ENCODE data around the gene OPA1. TPM values are rescaled to one million over a fixed set of nuclear protein-coding genes. Genes with fewer than 3 reads are reported as not detected.

Gene OPA1
- total and polyA plus RNA-seq, 2 of the 4 experiments (the other 2 are of a cell fraction), result 17.8 to 73.7 TPM

DNA sequence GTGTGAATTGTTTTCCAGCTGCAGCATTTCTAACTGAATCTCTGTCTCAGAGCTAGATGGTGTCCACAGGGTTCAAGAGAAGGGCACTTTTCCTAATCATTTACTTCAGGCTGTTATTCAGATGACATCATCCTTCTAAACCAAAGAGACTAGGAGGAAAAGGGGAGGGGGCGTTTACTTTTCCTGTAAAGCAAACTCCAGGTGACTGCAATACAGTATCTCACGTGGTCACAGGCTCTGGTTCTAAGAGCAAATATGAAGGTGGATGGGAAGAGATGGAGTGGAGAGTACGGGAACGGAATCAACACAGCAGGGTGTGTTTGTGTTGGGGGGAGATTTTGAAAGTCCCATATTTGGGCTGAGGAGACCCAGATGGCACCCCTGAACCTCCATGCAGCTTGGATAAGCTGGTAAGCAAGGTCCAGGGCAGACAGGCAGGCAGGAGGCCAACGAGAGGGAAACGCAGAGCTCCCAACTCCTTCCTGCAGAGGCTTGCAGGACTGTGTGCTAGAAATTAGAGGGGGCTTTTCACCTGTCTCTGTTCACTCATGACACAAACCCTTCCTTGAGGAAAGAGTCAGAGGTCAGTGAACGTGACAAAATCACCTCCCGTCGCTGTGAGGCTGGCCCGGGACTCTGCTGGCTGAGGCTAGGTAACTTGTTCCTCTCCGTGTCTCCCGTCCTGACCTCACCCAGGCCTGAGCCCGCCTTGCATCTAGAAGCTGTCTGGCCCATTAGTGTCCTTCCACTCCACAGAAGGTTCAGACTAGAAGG is 151.2 kb downstream of the OPA1 start:
- Histone ChIP-seq H4K20me1 (ENCODE audit: insufficient read depth, low read length) (no peaks in the 10 kb centered on the region), H3K23ac (ENCODE audit: low read depth, low read length) (no peak overlapping the region), H3K9me3 (ENCODE audit: control insufficient read depth, insufficient read depth, low read length) (no peaks in the 10 kb centered on the region), H2BK120ac (ENCODE audit: low read depth, low read length) (no peak overlapping the region), H2AK5ac (ENCODE audit: low read depth, low read length) (no peak overlapping the region), H2BK20ac (ENCODE audit: low read depth, low read length) (no peak overlapping the region), H4K91ac (ENCODE audit: insufficient read depth, low read depth, low read length) (no peak overlapping the region), H4K8ac (ENCODE audit: low read depth in 2 of 2, low read length in 2 of 2) (no peak overlapping the region), H3K27me3 (ENCODE audit: control insufficient read depth, insufficient read depth, low read length) (peaks cover 17% of the 10 kb centered on the region), H2AFZ (replicated peaks; ENCODE audit: low read length, poor library complexity) (no peak overlapping the region), H3K4me3 (ENCODE audit: insufficient read depth, low read depth, low read length) (no peak overlapping the region), H3K9me1 (ENCODE audit: insufficient read depth, low read length) (no peaks in the 10 kb centered on the region), H3K4me1 (ENCODE audit: control insufficient read depth, insufficient read depth, low read length) (no peaks in the 10 kb centered on the region), H3K18ac (ENCODE audit: low read depth, low read length) (no peak overlapping the region), H3K14ac (replicated peaks; ENCODE audit: low read depth, low read length) (no peak overlapping the region), H2BK5ac (ENCODE audit: low read depth, low read length, poor library complexity, severe bottlenecking) (no peak overlapping the region), H3K4me2 (ENCODE audit: low read depth, low read length) (no peak overlapping the region), H3K56ac (ENCODE audit: extremely low read depth, insufficient read depth, low read length) (no peak overlapping the region), H2BK15ac (ENCODE audit: low read depth, low read length) (no peak overlapping the region), H3K36me3 (ENCODE audit: control insufficient read depth, insufficient read depth, low read length) (no peaks in the 10 kb centered on the region), H4K5ac (ENCODE audit: low read depth, low read length) (no peak overlapping the region), H3K9ac (ENCODE audit: low read depth, low read length) (no peak overlapping the region), H3K4ac (ENCODE audit: low read depth, low read length) (no peak overlapping the region), H3K79me1 (ENCODE audit: low read depth in 1 of 2, low read length in 2 of 2) (no peaks in the 10 kb centered on the region), H2AK9ac (replicated peaks; ENCODE audit: low read depth, low read length, poor library complexity) (no peak overlapping the region), H3K27ac (ENCODE audit: insufficient read depth, low read length) (no peak overlapping the region)
- WGBS, 2 experiments (ENCODE audit: extremely low coverage in 2 of 2, insufficient read length in 1 of 2), result 73% methylated on average over 7 of the region's 13 CpGs; no CpG with 5 or more reads in 1 of the 2 experiments
- TF ChIP-seq BHLHE40 (IDR thresholded peaks at IDR 0.05; ENCODE audit: low read depth, low read length) (no peak), MXI1 (IDR thresholded peaks at IDR 0.05; ENCODE audit: borderline replicate concordance, low read depth, low read length) (no peak), CTCF (conservative IDR thresholded peaks at IDR 0.05; ENCODE audit: low read depth, low read length) (no peak), USF2 (IDR thresholded peaks at IDR 0.05; ENCODE audit: low read depth, low read length) (no peak), MAZ (IDR thresholded peaks at IDR 0.05; ENCODE audit: borderline replicate concordance, low read depth, low read length) (no peak), RCOR1 (IDR thresholded peaks at IDR 0.05; ENCODE audit: insufficient replicate concordance, low read length) (no peak)
- TF ChIP-seq, protein P1, sequence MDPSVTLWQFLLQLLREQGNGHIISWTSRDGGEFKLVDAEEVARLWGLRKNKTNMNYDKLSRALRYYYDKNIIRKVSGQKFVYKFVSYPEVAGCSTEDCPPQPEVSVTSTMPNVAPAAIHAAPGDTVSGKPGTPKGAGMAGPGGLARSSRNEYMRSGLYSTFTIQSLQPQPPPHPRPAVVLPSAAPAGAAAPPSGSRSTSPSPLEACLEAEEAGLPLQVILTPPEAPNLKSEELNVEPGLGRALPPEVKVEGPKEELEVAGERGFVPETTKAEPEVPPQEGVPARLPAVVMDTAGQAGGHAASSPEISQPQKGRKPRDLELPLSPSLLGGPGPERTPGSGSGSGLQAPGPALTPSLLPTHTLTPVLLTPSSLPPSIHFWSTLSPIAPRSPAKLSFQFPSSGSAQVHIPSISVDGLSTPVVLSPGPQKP (IDR thresholded peaks at IDR 0.05; ENCODE audit: borderline replicate concordance, low read depth, low read length), result no peak
- POLR2A ChIA-PET (ENCODE audit: unreplicated experiment), result no interaction called here
- DNase-seq, result no peak
- CTCF ChIA-PET, result no interaction called here
- in situ Hi-C loops (cut with MboI; ENCODE audit: low sequenced_read_pairs) (no loop called here), intact Hi-C loops (cut with micrococcal nuclease) (no loop called here), dilution Hi-C loops (cut with HindIII; ENCODE audit: low sequenced_read_pairs, unreplicated experiment) (no loop called here)
- ATAC-seq (ENCODE audit: low read depth), result no peak
- no TSS peak for BruUV-seq (replicated peaks)
